Measurements from ENCODE around the gene PSORS1C2. TPM values are rescaled to one million over a fixed set of nuclear protein-coding genes. Genes with fewer than 3 reads are reported as not detected.

The PSORS1C2 gene
- total RNA-seq, 1 donor from 2014 or later: not detected

DNA sequence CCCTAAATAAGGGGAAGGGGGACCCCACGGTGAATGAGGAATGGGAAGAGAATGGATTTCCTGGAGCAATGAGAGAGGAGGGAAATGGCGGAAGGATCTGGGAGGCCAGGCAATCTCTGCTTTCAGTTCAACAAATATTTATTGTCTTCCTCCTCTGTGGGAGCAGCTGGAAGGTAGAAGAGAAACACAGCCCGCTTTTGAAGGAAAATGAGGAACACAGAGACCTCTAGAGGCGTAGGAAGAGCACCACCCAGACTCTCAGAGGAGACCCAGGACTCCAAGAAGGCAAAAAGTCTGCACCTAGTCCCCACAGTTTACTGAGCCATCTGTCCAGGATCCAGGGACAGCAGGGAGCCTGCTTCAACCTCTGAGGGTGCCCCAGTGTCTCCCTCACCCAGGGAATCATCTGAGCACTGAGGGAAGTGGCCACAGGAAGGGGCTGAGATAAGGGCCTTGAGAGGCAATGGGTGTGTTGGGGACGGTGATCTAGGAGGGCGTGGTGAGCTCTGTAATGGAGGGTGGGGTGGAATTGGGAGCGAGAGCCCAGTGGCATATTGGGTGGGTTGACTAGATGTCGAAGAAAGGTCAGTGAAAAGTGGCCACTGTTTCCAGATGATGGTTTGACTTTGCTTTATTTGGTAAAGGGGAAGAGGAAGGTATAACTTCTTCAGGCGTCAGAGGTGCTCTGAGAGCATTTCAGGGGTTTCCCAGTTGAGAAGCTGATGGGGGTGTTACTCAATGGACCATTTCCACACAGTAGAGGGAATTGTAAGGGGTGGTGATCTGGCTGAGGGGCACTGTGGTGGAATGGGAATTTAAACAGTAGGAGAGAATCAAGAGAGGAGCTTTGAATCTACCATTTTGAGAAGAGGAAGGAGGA lies 23.7 kb downstream of the PSORS1C2 start:
- intact Hi-C loops (cut with micrococcal nuclease): no loop called here

DNA sequence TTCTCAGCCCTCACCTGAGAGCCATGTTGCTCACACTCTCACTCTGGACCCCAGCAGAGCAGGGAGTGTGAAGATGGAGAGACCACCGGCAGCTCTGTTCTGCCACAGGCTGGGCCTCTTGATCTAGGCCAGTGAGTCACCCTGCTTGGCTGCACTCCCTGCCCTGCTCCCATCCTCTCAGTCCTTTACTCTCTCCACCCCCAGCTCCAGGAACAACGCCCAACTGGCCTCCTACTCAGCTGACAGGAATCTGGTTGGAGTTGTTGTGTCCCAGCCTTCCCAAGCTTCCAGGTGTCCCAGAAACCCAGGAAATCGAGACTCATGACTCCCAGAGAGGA lies 24.4 kb downstream of the PSORS1C2 start, which contains the start of gene PSORS1C1:
Gene PSORS1C1 (plus strand): TSS at position 260 of the 338 bp plus-strand sequence. CDS start 14,833 bp downstream, outside the sequence.
- intact Hi-C loops (cut with micrococcal nuclease): no loop called here

DNA sequence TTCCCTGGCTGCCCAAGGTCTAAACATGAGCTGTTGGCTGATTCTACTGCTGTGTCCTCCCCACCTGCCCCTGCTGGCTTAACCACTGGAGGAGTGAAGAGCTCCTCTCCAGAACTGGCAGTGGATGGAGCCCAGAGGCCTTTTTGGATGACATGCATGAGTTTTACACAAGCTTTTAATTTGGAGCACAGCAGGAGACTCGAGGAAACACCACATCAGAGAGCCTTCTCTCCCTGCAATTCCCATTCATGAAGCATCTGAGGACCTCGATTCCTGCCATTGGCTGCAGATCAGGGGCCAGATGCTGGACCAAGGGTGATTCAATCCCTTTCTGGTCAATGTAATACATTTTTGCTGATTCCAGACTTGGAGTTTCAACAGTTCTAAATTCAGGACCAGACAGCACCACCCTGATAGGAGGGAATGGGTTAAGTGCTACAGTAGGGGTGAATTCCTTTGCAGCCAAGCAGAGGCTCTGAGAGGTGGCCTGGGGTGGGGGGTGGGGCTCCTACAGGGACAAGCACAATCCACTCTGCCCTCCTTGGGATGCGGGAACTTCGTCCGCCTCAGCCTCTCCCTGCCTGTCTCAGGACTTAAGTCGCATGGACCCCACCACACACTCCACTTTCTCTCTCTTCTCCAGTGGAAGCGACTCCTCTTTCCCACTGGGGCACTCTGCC lies 24.9 kb downstream of the PSORS1C2 start:
- intact Hi-C loops (cut with micrococcal nuclease): no loop called here

DNA sequence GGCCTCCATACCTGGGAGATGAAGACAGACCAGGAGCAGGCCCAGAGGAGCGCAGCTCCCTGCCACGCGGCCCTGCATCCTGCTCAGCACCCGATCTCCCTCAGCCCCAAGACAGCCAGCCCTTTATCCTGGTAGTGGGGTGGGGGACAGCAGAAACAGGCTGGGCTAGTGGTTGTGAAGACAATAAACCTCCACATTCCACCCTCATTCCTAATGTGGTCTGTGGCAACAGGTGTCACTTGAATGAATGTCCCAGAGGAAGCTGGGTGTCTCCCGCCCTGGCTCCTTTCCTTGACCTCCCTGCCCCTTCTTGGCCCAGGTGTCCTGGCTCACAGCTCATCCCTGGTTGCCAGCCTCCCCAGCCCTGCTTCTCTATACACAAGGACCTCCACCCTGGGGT lies 26.4 kb downstream of the PSORS1C2 start, which contains the start of gene C6orf15:
Gene C6orf15 (minus strand): TSS at position 98 of the 400 bp plus-strand sequence. CDS start 20 bp downstream, at position 78.
- intact Hi-C loops (cut with micrococcal nuclease): no loop called here

DNA sequence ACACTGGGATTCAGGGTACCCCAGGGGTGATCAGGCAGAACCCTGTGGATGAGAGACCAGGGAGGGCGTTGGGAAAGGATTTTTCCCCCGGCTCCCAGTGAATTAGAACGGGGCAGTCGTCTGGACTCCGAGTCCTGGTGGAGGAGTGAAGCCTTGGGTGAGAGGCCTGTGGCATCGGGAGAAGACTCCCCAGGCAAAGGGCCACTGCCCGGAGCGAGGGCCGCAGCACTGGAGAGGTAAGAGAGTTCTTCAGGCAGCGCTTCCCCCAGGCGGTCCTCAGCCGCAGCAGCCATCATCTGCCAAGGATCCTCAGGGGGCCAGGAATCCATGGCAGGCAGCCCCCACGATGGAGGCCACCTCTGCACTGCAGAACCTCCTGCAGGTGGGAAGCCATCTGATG lies 27.2 kb downstream of the PSORS1C2 start:
- intact Hi-C loops (cut with micrococcal nuclease): no loop called here

DNA sequence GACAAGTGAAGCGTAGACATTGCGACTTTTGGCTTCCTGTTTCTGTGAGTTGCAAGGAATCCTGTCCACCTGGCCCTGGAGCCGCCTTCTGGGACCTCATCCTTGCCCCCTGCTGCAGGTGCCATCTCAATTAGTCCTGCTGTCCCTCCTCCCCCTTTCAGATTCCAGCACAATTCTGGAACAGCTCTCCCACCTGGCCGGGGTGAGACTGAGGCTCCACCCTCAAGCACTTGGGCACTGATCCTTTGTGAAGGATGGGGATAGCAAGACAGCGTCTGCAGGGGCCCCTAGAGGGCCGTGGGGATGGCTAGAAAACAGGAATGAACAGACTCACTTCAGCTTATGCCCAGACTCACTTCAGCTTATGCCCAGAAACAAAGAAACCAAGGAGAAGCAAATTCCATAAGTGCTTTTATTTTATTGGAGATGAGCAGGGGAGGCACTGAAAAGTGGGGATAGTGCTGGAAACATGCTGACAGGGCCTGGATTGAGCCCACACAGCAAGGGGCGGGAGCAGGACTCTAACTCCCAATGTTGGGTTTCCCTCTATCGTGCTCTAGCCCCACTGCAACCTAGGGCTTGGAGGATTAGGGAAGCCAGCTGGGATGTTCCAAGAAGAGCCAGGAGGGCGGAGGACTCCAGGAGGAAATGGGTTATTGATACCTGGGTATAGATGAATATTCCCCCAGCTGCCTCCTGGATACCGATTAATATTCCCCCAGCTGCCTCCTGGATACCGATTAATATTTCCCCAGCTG lies 27.9 kb downstream of the PSORS1C2 start:
- intact Hi-C loops (cut with micrococcal nuclease): no loop called here

DNA sequence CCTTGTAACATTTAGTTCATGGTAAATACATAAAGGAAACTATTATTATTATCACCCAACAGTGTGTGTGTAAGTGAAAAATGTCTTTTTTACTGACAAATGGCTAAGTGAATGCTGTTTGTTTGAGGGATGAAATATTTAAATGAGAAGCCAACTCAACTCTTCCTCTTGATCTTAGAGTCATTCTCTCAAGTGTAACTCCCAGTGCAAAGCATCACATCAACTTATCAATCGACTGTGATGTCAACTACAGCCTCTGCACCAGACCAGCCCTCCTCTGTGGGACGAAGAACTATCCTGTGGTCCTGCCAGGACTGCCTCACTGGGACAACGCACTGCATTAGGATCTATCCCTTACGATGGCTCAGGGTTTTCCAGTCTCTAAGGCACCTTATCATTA lies 31.8 kb downstream of the PSORS1C2 start:
- intact Hi-C loops (cut with micrococcal nuclease): no loop called here

DNA sequence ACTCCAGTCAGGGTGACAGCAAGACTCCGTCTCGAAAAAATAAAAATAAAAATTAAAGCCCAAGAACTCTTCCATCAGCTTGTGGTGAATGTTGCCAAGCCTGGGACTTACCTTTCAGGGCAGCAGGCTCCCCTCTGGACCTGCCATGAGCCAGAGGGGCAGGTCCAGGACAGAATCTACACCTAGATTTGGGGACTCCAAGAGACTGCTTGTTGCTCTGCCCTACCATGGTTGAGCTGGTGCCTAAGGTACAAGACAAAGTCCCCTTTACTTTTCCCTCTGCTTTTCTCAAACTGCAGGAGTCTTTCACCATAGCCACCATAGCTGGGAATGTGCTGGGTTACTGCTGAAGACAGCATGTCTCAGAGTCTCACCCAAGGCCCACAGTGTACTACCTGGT lies 35.7 kb downstream of the PSORS1C2 start:
- intact Hi-C loops (cut with micrococcal nuclease): no loop called here

DNA sequence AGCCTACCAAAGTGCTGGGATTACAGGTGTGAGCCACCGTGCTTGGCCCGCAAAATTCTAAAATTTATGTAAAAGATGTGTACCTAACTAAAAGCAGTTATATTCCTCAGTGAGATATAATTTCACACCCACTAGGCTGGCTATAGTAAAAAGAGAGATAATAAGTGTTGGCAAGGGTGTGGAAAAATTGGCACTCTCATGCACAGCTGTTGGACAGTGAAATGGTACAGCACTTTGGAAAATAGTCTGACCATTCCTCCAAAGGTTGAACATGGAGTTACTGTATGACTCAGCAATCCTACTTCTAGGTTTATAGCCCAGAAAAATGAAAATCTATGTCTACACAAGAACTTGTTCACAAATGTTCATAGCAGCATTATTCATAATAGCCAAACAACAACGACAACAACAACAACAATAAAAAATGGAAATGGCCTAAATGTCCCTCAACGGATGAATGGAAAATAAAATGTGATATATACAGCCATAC lies 40.4 kb downstream of the PSORS1C2 start:
- intact Hi-C loops (cut with micrococcal nuclease): no loop called here

DNA sequence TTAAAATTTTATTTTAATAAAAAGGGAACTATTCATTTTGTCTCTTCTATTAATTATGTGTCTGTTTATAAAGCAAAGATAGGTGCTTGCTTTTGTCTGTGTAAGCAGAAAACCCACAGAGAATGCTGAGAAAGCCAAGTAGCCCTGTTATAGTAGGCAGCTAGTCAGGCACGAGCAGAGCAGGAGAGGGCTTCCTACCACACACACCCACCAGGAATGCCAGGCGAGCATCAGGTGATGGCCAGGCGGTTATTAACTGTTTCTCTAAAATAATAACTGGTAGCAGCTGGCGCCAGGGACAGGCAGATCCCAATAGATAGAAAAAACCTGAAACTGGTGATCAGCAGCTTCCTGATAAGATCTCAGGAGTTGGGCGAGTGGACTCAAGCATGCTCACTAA lies 42.2 kb downstream of the PSORS1C2 start:
- intact Hi-C loops (cut with micrococcal nuclease): no loop called here

DNA sequence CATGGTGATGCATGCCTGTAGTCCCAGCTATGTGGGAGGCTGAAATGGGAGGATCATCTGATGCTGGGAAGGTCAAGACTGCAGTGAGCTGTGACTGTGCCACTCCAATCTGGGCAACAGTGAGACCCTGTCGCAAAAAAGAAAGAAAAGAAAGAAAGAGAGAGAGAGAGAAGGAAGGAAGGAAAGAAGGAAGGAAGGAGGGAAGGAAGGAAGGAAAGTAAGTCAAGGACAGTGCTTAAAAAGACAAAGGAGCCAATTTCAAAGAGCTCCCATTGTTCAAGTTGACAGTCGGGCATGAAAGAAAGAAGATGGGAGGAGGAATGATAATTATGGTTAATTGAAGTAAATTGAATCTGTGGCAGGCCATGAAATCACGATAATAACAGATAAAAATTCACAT lies 42.7 kb downstream of the PSORS1C2 start:
- intact Hi-C loops (cut with micrococcal nuclease): no loop called here

DNA sequence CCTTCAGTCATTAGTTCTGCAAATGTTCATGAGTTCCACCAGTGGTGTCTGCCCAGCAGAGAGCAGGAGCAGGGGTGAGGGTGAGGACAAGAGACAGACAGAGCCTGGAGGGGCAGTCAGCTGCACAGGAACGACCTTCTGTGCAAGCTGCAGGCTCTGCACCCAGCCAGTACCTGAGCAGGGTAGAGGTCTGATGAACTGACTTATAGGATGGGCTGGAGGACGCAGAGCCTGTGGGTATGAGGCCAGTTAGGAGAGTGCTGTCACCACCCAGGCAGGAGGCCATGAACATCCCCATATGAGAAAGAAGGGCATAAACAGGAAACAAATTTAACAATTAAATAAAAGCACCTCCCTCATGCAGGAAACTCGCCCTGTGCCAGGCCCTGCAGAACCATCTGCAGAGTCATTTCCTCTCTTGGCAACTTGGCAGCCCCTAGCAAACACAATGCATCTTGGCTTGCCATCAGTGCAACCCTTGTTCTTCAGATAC lies 44.4 kb downstream of the PSORS1C2 start:
- intact Hi-C loops (cut with micrococcal nuclease): no loop called here

DNA sequence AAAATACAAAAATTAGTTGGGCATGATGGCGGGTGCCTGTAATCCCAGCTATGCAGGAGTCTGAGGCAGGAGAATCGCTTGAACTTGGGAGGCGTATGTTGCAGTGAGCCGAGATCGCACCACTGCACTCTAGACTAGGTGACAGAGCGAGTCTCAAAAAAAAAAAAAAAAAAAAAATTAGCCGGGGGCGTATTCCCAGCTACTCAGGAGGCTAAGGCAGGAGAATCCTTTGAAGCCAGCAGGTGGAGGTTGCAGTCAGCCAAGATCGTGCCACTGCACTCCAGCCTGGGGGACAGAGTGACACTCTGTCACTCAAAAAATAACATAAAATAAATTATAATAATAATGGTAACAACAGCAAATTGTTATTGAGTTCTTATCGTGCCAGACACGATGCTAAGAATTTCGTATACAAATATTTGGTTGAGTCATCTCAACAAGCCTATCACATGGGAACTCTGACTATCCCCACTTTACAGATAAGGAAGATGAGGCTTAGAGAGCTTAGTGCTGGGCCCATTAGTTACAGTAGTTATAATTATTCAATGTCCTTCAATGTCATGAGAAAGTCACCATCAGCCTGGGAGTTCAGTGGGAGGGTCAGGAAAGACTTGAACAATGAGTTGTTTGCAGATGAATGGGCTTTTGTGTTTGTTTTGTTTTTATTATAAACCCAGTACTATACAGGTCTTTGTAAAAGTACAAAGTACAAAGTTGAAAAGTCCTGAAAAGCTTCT lies 45.9 kb downstream of the PSORS1C2 start:
- intact Hi-C loops (cut with micrococcal nuclease): no loop called here

DNA sequence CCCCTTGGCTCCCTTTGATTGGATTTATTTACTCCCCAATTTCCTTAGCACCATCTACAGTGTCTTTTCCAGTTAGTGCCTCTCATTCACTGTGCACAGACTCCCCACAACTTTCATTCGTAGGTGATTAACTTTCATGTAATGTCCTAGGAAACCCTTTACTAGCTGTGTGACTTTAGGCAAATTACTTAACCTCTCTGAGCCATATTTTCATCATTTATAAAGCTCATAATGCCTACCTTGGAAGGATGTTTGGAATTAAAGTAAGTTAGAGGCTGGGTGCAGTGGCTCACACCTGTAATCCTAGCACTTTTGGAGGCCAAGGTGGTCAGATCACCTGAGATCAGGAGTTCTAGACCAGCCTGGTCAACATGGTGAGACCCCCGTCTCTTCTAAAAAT lies 46.6 kb downstream of the PSORS1C2 start:
- intact Hi-C loops (cut with micrococcal nuclease): no loop called here

DNA sequence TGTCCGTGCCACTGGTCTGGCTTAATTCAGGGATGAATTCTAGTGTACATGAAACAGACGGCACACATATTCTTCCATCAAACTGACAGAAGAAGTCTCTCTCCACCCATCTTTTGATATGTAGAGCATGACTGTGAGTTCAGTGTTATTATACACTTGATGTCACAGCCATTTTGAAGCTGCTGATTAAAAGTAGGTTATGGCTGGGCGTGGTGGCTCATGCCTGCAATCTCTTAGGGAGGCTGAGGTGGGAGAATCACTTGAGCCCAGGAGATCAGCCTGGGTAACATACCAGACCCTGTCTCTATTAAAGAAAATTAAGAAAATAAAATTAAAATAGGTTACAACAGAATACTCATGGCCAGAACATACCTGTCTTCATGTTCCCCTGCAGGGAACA lies 47.2 kb downstream of the PSORS1C2 start:
- intact Hi-C loops (cut with micrococcal nuclease): no loop called here

DNA sequence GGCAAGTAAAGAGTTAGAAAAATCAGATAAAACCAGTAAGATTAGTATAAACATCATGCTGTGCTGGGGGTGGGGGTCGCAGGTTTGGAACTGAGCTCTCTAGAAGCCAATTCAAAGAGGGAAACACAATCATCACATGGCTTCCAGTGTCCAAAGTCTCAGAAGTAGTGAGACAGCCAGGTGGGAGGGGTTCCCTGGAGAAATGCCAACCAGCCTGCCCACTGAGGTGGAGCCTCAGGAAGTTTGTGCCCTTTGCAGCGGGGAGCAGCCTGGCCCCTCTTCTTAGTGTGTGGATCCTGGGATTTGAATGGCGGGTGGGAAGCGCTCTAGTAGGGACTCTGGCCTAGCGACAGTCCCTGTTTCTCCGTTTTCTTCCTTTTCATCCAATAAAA lies 47.9 kb downstream of the PSORS1C2 start:
- intact Hi-C loops (cut with micrococcal nuclease): no loop called here

DNA sequence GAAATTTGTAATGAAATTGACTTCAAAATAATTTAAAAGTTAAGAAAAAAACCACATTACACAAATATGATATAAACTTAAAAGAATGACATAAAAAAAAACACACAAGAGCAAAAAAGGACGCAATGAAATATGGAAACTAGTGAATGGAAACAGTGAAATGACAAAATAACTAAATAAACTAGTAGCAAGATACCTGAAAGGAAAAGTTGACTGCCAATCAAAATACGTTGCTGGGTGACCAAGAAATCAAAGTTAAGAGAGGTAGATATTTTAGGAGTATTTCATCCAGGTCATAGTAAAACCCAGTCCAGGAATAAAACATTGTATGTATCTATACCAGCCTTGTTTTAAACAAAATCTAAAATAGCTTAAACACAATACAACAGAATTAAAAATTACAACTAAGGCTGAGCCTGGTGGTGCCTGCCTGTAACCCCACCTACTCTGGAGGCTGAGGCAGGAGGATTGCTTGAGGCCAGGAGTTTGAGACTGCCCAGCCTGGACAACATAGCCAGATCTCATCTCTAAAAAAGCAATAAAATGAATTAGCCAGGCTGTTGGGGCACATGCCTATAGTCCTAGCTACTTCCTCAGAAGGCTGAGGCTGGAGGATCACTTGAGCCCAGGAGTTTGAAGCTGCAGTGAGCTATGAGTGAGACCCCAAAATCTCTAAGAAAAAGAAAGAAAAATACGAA lies 48.4 kb downstream of the PSORS1C2 start:
- intact Hi-C loops (cut with micrococcal nuclease): no loop called here
